GM12891 (cell line): ENCODE results near the gene CARD14.

Experiments used
- POLR2A ChIP-seq: IDR thresholded peaks from 2 replicates; pipeline ENCODE4 v1.6.1; 2011; ENCODE audit warnings: low read depth, low read length, control low read depth
- POLR2AphosphoS5 ChIP-seq: IDR thresholded peaks from 2 replicates; pipeline ENCODE4 v1.6.1; 2011; ENCODE audit warnings: low read depth, low read length, control low read depth
- TAF1 ChIP-seq: IDR thresholded peaks from 2 replicates; pipeline ENCODE4 v1.6.1; 2011; ENCODE audit warnings: low read depth, low read length, control low read depth

GRCh38 chr17:80228477-80228876 lies 58.6 kb downstream of the CARD14 start:
- no peak for TF ChIP-seq POLR2A
- TF ChIP-seq POLR2AphosphoS5: no peak
- TF ChIP-seq TAF1: no peak
